GM23338 (cell line): ENCODE data around the gene FNIP2. TPM values are rescaled to one million over a fixed set of nuclear protein-coding genes. Genes with fewer than 3 reads are reported as not detected.

Experiments
- ATAC-seq: fragments of 200-7000 bp; cut with Tn5 transposase; 3 replicates; pipeline ENCODE4 v1.9.1; 2020
- DNase-seq: peaks from one replicate; pipeline ENCODE4 v3.0.0-alpha.2; 2015; ENCODE audit warnings: low spot score
- H2AFZ ChIP-seq: fragments of 200-600 bp; sonication (generic); 2 replicates; pipeline ENCODE4 v1.8.0; 2016; ENCODE audit warnings: antibody characterized with exemption, mild to moderate bottlenecking, moderate library complexity
- H3F3A ChIP-seq: fragments of 200-600 bp; sonication (generic); replicated peaks from 2 replicates; pipeline ENCODE4 v1.8.0; 2017; ENCODE audit warnings: antibody characterized with exemption, mixed run types, low read depth
- H3K27ac ChIP-seq: fragments of 200-600 bp; sonication (generic); 2 replicates; pipeline ENCODE4 v1.6.1; 2016; ENCODE audit warnings: low read depth
- H3K27me3 ChIP-seq: fragments of 200-600 bp; sonication (generic); 2 replicates; pipeline ENCODE4 v1.8.0; 2016; ENCODE audit warnings: mild to moderate bottlenecking, mixed run types, moderate library complexity; ENCODE audit not compliant: insufficient read depth
- H3K36me3 ChIP-seq: fragments of 200-600 bp; sonication (generic); 2 replicates; pipeline ENCODE4 v1.8.0; 2016; ENCODE audit warnings: mild to moderate bottlenecking; ENCODE audit not compliant: insufficient read depth
- H3K4me1 ChIP-seq: fragments of 200-600 bp; sonication (generic); 2 replicates; pipeline ENCODE4 v1.8.0; 2016; ENCODE audit warnings: mild to moderate bottlenecking, moderate library complexity; ENCODE audit not compliant: insufficient read depth
- H3K4me2 ChIP-seq: fragments of 200-600 bp; sonication (generic); 2 replicates; pipeline ENCODE4 v1.7.1; 2017; ENCODE audit warnings: mixed run types
- H3K4me3 ChIP-seq: fragments of 200-600 bp; sonication (generic); 2 replicates; pipeline ENCODE4 v1.6.1; 2016; ENCODE audit warnings: mixed run types
- H3K79me2 ChIP-seq: fragments of 200-600 bp; sonication (generic); replicated peaks from 2 replicates; pipeline ENCODE4 v1.8.0; 2017; ENCODE audit warnings: mild to moderate bottlenecking; ENCODE audit not compliant: insufficient read depth
- H3K9me2 ChIP-seq: fragments of 200-600 bp; sonication (generic); 2 replicates; pipeline ENCODE4 v1.8.0; 2017; ENCODE audit not compliant: insufficient read depth
- H4K20me1 ChIP-seq: fragments of 200-600 bp; sonication (generic); replicated peaks from 2 replicates; pipeline ENCODE4 v1.8.0; 2017; ENCODE audit warnings: mild to moderate bottlenecking; ENCODE audit not compliant: insufficient read depth
- H3K27ac Mint-ChIP-seq: 2 replicates; pipeline ENCODE4 v1.8.0; 2020; ENCODE audit warnings: inconsistent platforms, mild to moderate bottlenecking, moderate library complexity, mixed read lengths
- H3K27me3 Mint-ChIP-seq: 3 replicates; pipeline ENCODE4 v1.8.0; 2022; ENCODE audit warnings: low read depth, mild to moderate bottlenecking, moderate library complexity, mixed read lengths, inconsistent platforms; ENCODE audit not compliant: insufficient read depth, poor library complexity
- H3K36me3 Mint-ChIP-seq: 3 replicates; pipeline ENCODE4 v1.8.0; 2021; ENCODE audit warnings: low read depth, mild to moderate bottlenecking, inconsistent platforms, moderate library complexity, mixed read lengths
- H3K4me1 Mint-ChIP-seq: 3 replicates; pipeline ENCODE4 v1.8.0; 2020; ENCODE audit warnings: mild to moderate bottlenecking, inconsistent platforms, mixed read lengths
- H3K4me3 Mint-ChIP-seq: 3 replicates; pipeline ENCODE4 v1.8.0; 2021; ENCODE audit warnings: moderate library complexity, mild to moderate bottlenecking, inconsistent platforms, mixed read lengths
- H3K9me3 Mint-ChIP-seq: 3 replicates; pipeline ENCODE4 v1.8.0; 2020; ENCODE audit warnings: moderate library complexity, mild to moderate bottlenecking, inconsistent platforms, mixed read lengths
- CREB1 ChIP-seq: fragments of 250-450 bp; sonication (Bioruptor Pico); IDR thresholded peaks from 2 replicates; pipeline ENCODE4 v1.5.0; 2020; ENCODE audit warnings: low read depth, mild to moderate bottlenecking, moderate library complexity
- EZH2 ChIP-seq: fragments of 200-600 bp; sonication (generic); IDR thresholded peaks from one replicate; pipeline ENCODE4 v1.8.0; 2017; ENCODE audit warnings: antibody characterized with exemption, mild to moderate bottlenecking, low read depth; ENCODE audit not compliant: unreplicated experiment
- EZH2phosphoT487 ChIP-seq: fragments of 200-600 bp; sonication (generic); IDR thresholded peaks from one replicate; pipeline ENCODE4 v1.8.1; 2018; ENCODE audit warnings: antibody characterized with exemption; ENCODE audit not compliant: unreplicated experiment
- JUNB ChIP-seq: IDR thresholded peaks from one replicate; pipeline ENCODE4 v1.6.1; 2016; ENCODE audit warnings: antibody characterized with exemption; ENCODE audit not compliant: unreplicated experiment
- NANOG ChIP-seq: IDR thresholded peaks from 2 replicates; pipeline ENCODE4 v1.6.1; 2016; ENCODE audit warnings: antibody characterized with exemption, borderline replicate concordance
- POLR2AphosphoS5 ChIP-seq: IDR thresholded peaks from 2 replicates; pipeline ENCODE4 v1.6.1; 2016; ENCODE audit warnings: antibody characterized with exemption, low read depth
- STAT1 ChIP-seq: IDR thresholded peaks from one replicate; pipeline ENCODE4 v1.6.1; 2016; ENCODE audit warnings: antibody characterized with exemption; ENCODE audit not compliant: unreplicated experiment
- ZNF114 ChIP-seq: fragments of 250-450 bp; sonication (Bioruptor Pico); IDR thresholded peaks from 2 replicates; pipeline ENCODE4 v1.5.0; 2020; ENCODE audit warnings: mild to moderate bottlenecking, moderate library complexity
- ZNF331 ChIP-seq: fragments of 250-450 bp; sonication (Bioruptor Pico); IDR thresholded peaks from 2 replicates; pipeline ENCODE4 v1.5.0; 2020; ENCODE audit warnings: low read depth, mild to moderate bottlenecking, moderate library complexity
- ZNF462 ChIP-seq: fragments of 250-450 bp; sonication (Bioruptor Pico); IDR thresholded peaks from 2 replicates; pipeline ENCODE4 v1.5.0; 2020; ENCODE audit warnings: mild to moderate bottlenecking, moderate library complexity
- polyA plus RNA-seq: library from polyadenylated mRNA; unstranded; fragments of >200 nt; fragmentation: Nextera tagmentation; extraction: Ambion mirVana; gene quantifications from 2 replicates; pipeline ENCODE4 v1.2.1, GENCODE V29; 2016
- total RNA-seq: library from RNA; depleted of rRNA; stranded (reverse); fragments of >200 nt; shearing (Covaris generic); gene quantifications from 2 replicates; pipeline ENCODE4 v1.2.3, GENCODE V29; 2014
- TF ChIP-seq, protein P1 (sequence below): IDR thresholded peaks from 2 replicates; pipeline ENCODE4 v1.6.1; 2016; ENCODE audit warnings: antibody characterized with exemption

Gene FNIP2
- total and polyA plus RNA-seq, 2 experiments from 2014 or later: 2.7 to 17.2 TPM

DNA sequence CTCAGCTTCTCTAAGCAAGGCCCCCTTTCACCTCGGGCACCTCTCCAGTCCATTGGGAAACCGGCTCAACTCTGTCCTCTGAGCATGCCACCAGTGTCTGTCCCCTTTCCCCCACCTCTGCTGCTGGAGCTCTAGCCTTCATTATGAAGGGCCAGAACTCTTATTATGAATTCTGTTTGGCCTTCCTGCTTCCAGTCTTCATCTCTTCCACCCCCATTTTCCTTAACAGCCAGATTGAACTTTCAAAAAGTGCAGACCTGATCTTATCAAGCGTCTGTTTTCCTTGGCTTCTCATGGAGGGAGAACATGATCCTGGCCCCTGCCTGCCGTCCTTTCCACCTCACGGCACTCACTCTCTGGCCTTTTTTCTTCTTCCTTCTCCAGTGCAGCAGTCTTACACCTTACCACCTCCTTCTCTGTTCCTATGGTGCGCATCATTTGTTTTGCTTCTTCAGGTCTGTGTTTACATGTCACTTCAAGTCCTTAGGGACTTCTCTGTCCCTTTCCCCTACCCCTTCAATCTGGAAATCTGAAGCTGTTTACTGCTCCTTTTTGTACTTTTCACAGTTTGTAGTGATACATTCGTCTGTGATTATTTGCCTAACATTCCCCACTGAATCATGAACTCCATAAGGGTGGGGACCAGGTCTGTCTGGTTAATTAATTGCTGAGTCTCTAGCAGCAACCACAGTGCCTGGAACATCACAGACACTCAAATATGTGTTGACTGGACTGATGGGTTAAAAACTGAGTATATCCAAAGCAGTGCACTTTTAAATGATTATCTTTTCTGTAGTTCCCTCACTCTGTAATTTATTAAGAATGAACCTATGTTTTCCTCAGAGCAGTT lies 55.8 kb downstream of the FNIP2 start:
- Histone ChIP-seq H3K36me3 (no peaks in the 10 kb centered on the region), H3K27me3 (no peaks in the 10 kb centered on the region), H3F3A (no peaks in the 10 kb centered on the region), H3K4me2 (no peak overlapping the region), H3K4me3 (no peak overlapping the region), H4K20me1 (no peaks in the 10 kb centered on the region), H3K4me1 (no peaks in the 10 kb centered on the region), H2AFZ (no peak overlapping the region), H3K79me2 (no peaks in the 10 kb centered on the region), H3K9me2 (no peaks in the 10 kb centered on the region), H3K27ac (no peak overlapping the region; the same call in 1 of the 2 replicates)
- TF ChIP-seq ZNF331 (CRISPR knock-in tag) (no peak), ZNF114 (CRISPR knock-in tag) (no peak), JUNB (no peak), STAT1 (no peak), CREB1 (CRISPR knock-in tag) (no peak)
- Mint-ChIP-seq H3K36me3 (no peaks in the 10 kb centered on the region), H3K27me3 (no peaks in the 10 kb centered on the region), H3K27ac (no peak overlapping the region; the same call in 1 of the 2 replicates), H3K4me3 (no peak overlapping the region), H3K9me3 (no peaks in the 10 kb centered on the region), H3K4me1 (peaks cover 29% of the 10 kb centered on the region)
- DNase-seq: no peak
- no peak for ATAC-seq

DNA sequence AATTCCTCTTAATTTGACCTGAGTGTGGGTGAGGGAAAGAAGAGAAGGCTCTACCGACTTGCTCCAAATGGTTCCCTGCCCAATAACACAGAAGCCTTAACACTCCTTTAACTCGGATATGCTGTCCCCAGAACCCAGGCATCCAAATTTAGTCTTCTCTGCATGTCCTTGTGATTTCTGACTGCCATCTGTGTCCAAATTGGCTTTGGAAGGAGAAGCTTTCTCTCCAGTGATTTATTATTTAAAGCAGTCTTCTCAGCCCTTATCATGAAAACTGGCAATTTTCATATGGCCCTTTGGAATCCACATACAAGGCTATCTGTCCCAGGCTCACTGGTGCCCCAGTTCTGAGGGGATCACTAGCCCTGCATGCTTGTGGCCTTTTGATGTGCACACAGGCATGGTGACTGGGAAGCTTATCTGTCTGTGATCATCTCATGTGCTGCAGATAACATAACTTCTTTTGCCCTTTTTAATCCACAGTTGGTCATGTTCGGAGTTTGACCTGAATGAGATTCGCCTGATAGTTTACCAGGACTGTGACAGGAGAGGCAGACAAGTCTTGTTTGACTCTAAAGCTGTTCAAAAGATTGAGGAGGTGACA lies 56.7 kb downstream of the FNIP2 start:
- H4K20me1 ChIP-seq: no peaks in the 10 kb centered on the region
- H3K27ac ChIP-seq: no peak overlapping the region
- H3K4me3 Mint-ChIP-seq: no peak overlapping the region
- no peak overlapping the region for H3K4me2 ChIP-seq
- H3K4me3 ChIP-seq: no peak overlapping the region
- H3K27me3 Mint-ChIP-seq: no peaks in the 10 kb centered on the region
- no peak overlapping the region for H3K27ac Mint-ChIP-seq
- no peaks in the 10 kb centered on the region for H3K36me3 ChIP-seq
- no peak overlapping the region for H2AFZ ChIP-seq
- ATAC-seq (no peak), DNase-seq (no peak)
- no peaks in the 10 kb centered on the region for H3K27me3 ChIP-seq
- H3K4me1 Mint-ChIP-seq: peaks cover 26% of the 10 kb centered on the region
- H3K36me3 Mint-ChIP-seq: no peaks in the 10 kb centered on the region
- no peaks in the 10 kb centered on the region for H3K79me2 ChIP-seq
- H3K4me1 ChIP-seq: no peaks in the 10 kb centered on the region
- H3K9me3 Mint-ChIP-seq: no peaks in the 10 kb centered on the region
- H3K9me2 ChIP-seq: no peaks in the 10 kb centered on the region
- H3F3A ChIP-seq: no peaks in the 10 kb centered on the region
- TF ChIP-seq POLR2AphosphoS5: no peak
- no peak for TF ChIP-seq ZNF331 (CRISPR knock-in tag)
- TF ChIP-seq STAT1: no peak
- TF ChIP-seq ZNF462: no peak
- TF ChIP-seq EZH2: no peak
- TF ChIP-seq, protein P1, sequence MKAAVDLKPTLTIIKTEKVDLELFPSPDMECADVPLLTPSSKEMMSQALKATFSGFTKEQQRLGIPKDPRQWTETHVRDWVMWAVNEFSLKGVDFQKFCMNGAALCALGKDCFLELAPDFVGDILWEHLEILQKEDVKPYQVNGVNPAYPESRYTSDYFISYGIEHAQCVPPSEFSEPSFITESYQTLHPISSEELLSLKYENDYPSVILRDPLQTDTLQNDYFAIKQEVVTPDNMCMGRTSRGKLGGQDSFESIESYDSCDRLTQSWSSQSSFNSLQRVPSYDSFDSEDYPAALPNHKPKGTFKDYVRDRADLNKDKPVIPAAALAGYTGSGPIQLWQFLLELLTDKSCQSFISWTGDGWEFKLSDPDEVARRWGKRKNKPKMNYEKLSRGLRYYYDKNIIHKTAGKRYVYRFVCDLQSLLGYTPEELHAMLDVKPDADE: no peak
- TF ChIP-seq EZH2phosphoT487: no peak
- no peak for TF ChIP-seq NANOG
- TF ChIP-seq CREB1 (CRISPR knock-in tag): no peak
